Keratinocyte (primary cell): ENCODE results near the gene ZPLD1. TPM values are rescaled to one million over a fixed set of nuclear protein-coding genes. Genes with fewer than 3 reads are reported as not detected.

ENCODE experiments used
- DNase-seq: peaks from one replicate; pipeline ENCODE4 v3.0.0-alpha.2; 2011; ENCODE audit warnings: low read depth, missing footprints, low spot score
- FAIRE-seq: peaks from 2 replicates; lab custom pipeline; 2011; peaks lifted over from hg19 to GRCh38; lab: Jason Lieb, UNC
- H2AFZ ChIP-seq: 2 replicates; pipeline ENCODE4 v1.6.0; 2012; ENCODE audit warnings: low read length, control low read depth, inconsistent platforms; ENCODE audit not compliant: control insufficient read depth
- H3K27ac ChIP-seq: 2 replicates; pipeline ENCODE4 v1.5.1; 2011; ENCODE audit warnings: low read length; ENCODE audit not compliant: control insufficient read depth, insufficient read depth
- H3K27me3 ChIP-seq: 3 replicates; pipeline ENCODE4 v1.6.0; 2011; ENCODE audit warnings: low read length; ENCODE audit not compliant: control insufficient read depth, insufficient read depth; ENCODE audit errors: extremely low read depth
- H3K36me3 ChIP-seq, 2 experiments: 2 replicates in 1 of 2; 3 replicates in 1 of 2; pipeline ENCODE4 v1.5.1; 2011; ENCODE audit warnings: low read length in 2 of 2, mild to moderate bottlenecking in 1 of 2; ENCODE audit not compliant: control insufficient read depth in 2 of 2, insufficient read depth in 2 of 2; ENCODE audit errors: extremely low read depth in 1 of 2
- H3K4me1 ChIP-seq: 3 replicates; pipeline ENCODE4 v1.5.1; 2011; ENCODE audit warnings: low read length; ENCODE audit not compliant: control insufficient read depth, insufficient read depth; ENCODE audit errors: extremely low read depth
- H3K4me2 ChIP-seq: 3 replicates; pipeline ENCODE4 v1.6.0; 2011; ENCODE audit warnings: low read depth, low read length; ENCODE audit not compliant: control insufficient read depth, insufficient read depth; ENCODE audit errors: extremely low read depth
- H3K4me3 ChIP-seq, 3 experiments: fragments of 200-600 bp in 1 of 3; sonication (generic) in 1 of 3; 2 replicates in 2 of 3; 3 replicates in 1 of 3; pipeline ENCODE4 v1.5.1; 2011 to 2016; ENCODE audit warnings: low read length in 3 of 3, mild to moderate bottlenecking in 3 of 3, control low read depth in 2 of 3, inconsistent platforms in 1 of 3, low read depth in 1 of 3, mixed read lengths in 1 of 3, mixed run types in 1 of 3, moderate library complexity in 1 of 3; ENCODE audit not compliant: control insufficient read depth in 2 of 3, insufficient read depth in 2 of 3; ENCODE audit errors: extremely low read depth in 1 of 3
- H3K79me2 ChIP-seq: 2 replicates; pipeline ENCODE4 v1.6.0; 2012; ENCODE audit warnings: low read length; ENCODE audit not compliant: control insufficient read depth, insufficient read depth
- H3K9ac ChIP-seq: 3 replicates; pipeline ENCODE4 v1.6.0; 2011; ENCODE audit warnings: low read length; ENCODE audit not compliant: control insufficient read depth, insufficient read depth; ENCODE audit errors: extremely low read depth
- H3K9me1 ChIP-seq: 3 replicates; pipeline ENCODE4 v1.6.0; 2011; ENCODE audit warnings: low read length; ENCODE audit not compliant: control insufficient read depth, insufficient read depth; ENCODE audit errors: extremely low read depth
- H3K9me3 ChIP-seq: 2 replicates; pipeline ENCODE4 v1.5.1; 2012; ENCODE audit warnings: low read depth, low read length; ENCODE audit not compliant: control insufficient read depth
- H4K20me1 ChIP-seq: 3 replicates; pipeline ENCODE4 v1.6.0; 2011; ENCODE audit warnings: low read length; ENCODE audit not compliant: control insufficient read depth, insufficient read depth; ENCODE audit errors: extremely low read depth
- CTCF ChIP-seq, 3 experiments: IDR thresholded peaks in 1 of 3; conservative IDR thresholded peaks in 1 of 3; optimal IDR thresholded peaks in 1 of 3; 2 replicates in 2 of 3; 3 replicates in 1 of 3; pipeline versions ENCODE3 to v1.5.1; 2011; ENCODE audit warnings: low read length in 3 of 3, mild to moderate bottlenecking in 3 of 3, moderate library complexity in 2 of 3, control low read depth in 1 of 3, inconsistent platforms in 1 of 3; ENCODE audit not compliant: insufficient read depth in 2 of 3; ENCODE audit errors: extremely low read depth in 1 of 3
- EZH2 ChIP-seq: IDR thresholded peaks from one replicate; pipeline ENCODE4 v1.6.1; 2012; ENCODE audit warnings: inconsistent platforms, mild to moderate bottlenecking, low read length, moderate library complexity
- dilution Hi-C: fragments of 300-500 bp; cut with MboI; formaldehyde crosslinking; loops from one replicate; pipeline ENCODE4 v1.7.0; 2020; ENCODE audit warnings: low sequenced_read_pairs; ENCODE audit not compliant: extremely low pct_ligation_motif_present
- polyA minus RNA-seq, 3 experiments: library from RNA; depleted of rRNA, polyadenylated mRNA; stranded (reverse); fragments of >200 nt; gene quantifications; 1 replicate in 1 of 3; 2 replicates in 1 of 3; 3 replicates in 1 of 3; pipeline ENCODE4 v1.2.3, GENCODE V29; 2011
- polyA plus RNA-seq, 5 experiments: library from polyadenylated mRNA; depleted of rRNA in 3 of 5; stranded (reverse) in 3 of 5; stranded (forward) in 1 of 5; unstranded in 1 of 5; fragments of >200 nt; gene quantifications; 1 replicate in 1 of 5; 2 replicates in 3 of 5; 3 replicates in 1 of 5; pipeline versions ENCODE4 v1.2.1 to v1.2.3, GENCODE V29; 2011 to 2012; ENCODE audit warnings: missing spikeins in 2 of 5, low read depth in 1 of 5, low replicate concordance in 1 of 5

ZPLD1 gene
- polyA plus RNA-seq (1.6 to 3.4 TPM (median 2.1 TPM) in 3 replicates), polyA minus RNA-seq (0.56 to 3.1 TPM (median 1.6 TPM) in 3 replicates)
- 0.97 TPM for polyA plus RNA-seq (2011; ENCODE audit: low read depth)
- polyA plus RNA-seq (2011; cell fraction: cytosol; rRNA removed) = 2.1 and 4.2 TPM in 2 replicates
- polyA plus RNA-seq (2011; cell fraction: nucleus; rRNA removed) = 2.5 and 2.8 TPM in 2 replicates
- 1.0 and 1.1 TPM in 2 replicates for polyA plus RNA-seq (2012; ENCODE audit: low replicate concordance)
- polyA minus RNA-seq (2011; cell fraction: cytosol; rRNA and poly(A)+ RNA removed) = 2.1 TPM
- 2.1 and 4.8 TPM in 2 replicates for polyA minus RNA-seq (2011; cell fraction: nucleus; rRNA and poly(A)+ RNA removed)

- H3K79me2 ChIP-seq = no peaks in the 10 kb centered on the region
- H4K20me1 ChIP-seq = no peaks in the 10 kb centered on the region
- DNase-seq (no peak), FAIRE-seq (no peak)
- H3K27ac ChIP-seq = no peak within 1 kb of the TSS
- H3K9me1 ChIP-seq = no peaks in the 10 kb centered on the region
- no peak within 1 kb of the TSS for H3K4me2 ChIP-seq
- no peaks in the 10 kb centered on the region for H3K36me3 ChIP-seq
- dilution Hi-C loops = no loop called here
- no peaks in the 10 kb centered on the region for H3K4me1 ChIP-seq
- H2AFZ ChIP-seq = no peak within 1 kb of the TSS
- no peaks in the 10 kb centered on the region for H3K9me3 ChIP-seq
- H3K27me3 ChIP-seq = no peaks in the 10 kb centered on the region
- H3K4me3 ChIP-seq = no peak within 1 kb of the TSS
- no peak within 1 kb of the TSS for H3K9ac ChIP-seq
- no peak for TF ChIP-seq CTCF (optimal IDR thresholded peaks at IDR 0.05 in 1 of 3, IDR thresholded peaks at IDR 0.05 in 1 of 3, conservative IDR thresholded peaks at IDR 0.05 in 1 of 3; ENCODE audit: extremely low read depth in 1 of 3, insufficient read depth in 2 of 3, low read length in 3 of 3)
- no peak for TF ChIP-seq EZH2
Observed at GRCh38 chr3:102434715-102435114, at the start of gene ZPLD1. TSS of gene ZPLD1 (plus strand) at chr3:102435015. CDS start at chr3:102438488, 3,473 bp downstream.

- dilution Hi-C loops = no loop called here
- H2AFZ ChIP-seq = no peak overlapping the region
- no peaks in the 10 kb centered on the region for H3K36me3 ChIP-seq
- no peaks in the 10 kb centered on the region for H3K79me2 ChIP-seq
- no peak overlapping the region for H3K27ac ChIP-seq
- H3K4me1 ChIP-seq = no peaks in the 10 kb centered on the region
- H3K9me1 ChIP-seq = no peaks in the 10 kb centered on the region
- TF ChIP-seq CTCF (optimal IDR thresholded peaks at IDR 0.05 in 1 of 3, IDR thresholded peaks at IDR 0.05 in 1 of 3, conservative IDR thresholded peaks at IDR 0.05 in 1 of 3; ENCODE audit: extremely low read depth in 1 of 3, insufficient read depth in 2 of 3, low read length in 3 of 3) = no peak
- TF ChIP-seq EZH2 = no peak
- no peak overlapping the region for H3K4me2 ChIP-seq
- H3K9me3 ChIP-seq = no peaks in the 10 kb centered on the region
- H3K27me3 ChIP-seq = no peaks in the 10 kb centered on the region
- FAIRE-seq (no peak), DNase-seq (no peak)
- H3K9ac ChIP-seq = no peak overlapping the region
- no peak overlapping the region for H3K4me3 ChIP-seq
- no peaks in the 10 kb centered on the region for H4K20me1 ChIP-seq
Observed at GRCh38 chr3:102390171-102390864, 44.5 kb upstream of the ZPLD1 start.
